GM23248 (cell line): Measurements from ENCODE around the gene GPAT3.

Source experiments
- EZH2 ChIP-seq: fragments of 200-600 bp; sonication (generic); IDR thresholded peaks from 2 replicates; pipeline ENCODE4 v1.6.1; 2018; ENCODE audit warnings: antibody characterized with exemption, mild to moderate bottlenecking; ENCODE audit not compliant: insufficient read depth, poor library complexity, severe bottlenecking
- EZH2phosphoT487 ChIP-seq: fragments of 200-600 bp; sonication (generic); IDR thresholded peaks from 2 replicates; pipeline ENCODE4 v1.6.1; 2018; ENCODE audit warnings: antibody characterized with exemption, moderate library complexity, mild to moderate bottlenecking, low read depth; ENCODE audit not compliant: insufficient read depth

GRCh38 chr4:83589279-83589678, 53.4 kb downstream of the GPAT3 start:
- TF ChIP-seq EZH2, result no peak
- TF ChIP-seq EZH2phosphoT487, result no peak
